AG04449 (cell line): ENCODE data around the gene CCDC91.

Experiments used
- CTCF ChIA-PET: fragments of 350-600 bp; formaldehyde crosslinking; extraction: SDS; loops from one replicate; lab custom pipeline; 2021; ENCODE audit warnings: antibody characterized with exemption; lab: Yijun Ruan, JAX
- POLR2A ChIA-PET: fragments of 400-600, 350-600 bp; formaldehyde crosslinking; extraction: SDS; loops from one replicate; lab custom pipeline; 2020; ENCODE audit warnings: antibody characterized with exemption, inconsistent platforms; lab: Yijun Ruan, JAX
- DNase-seq: peaks from one replicate; pipeline ENCODE4 v3.0.0-alpha.2; 2010; ENCODE audit warnings: low read depth, low spot score
- H3K4me3 ChIP-seq: 2 replicates; pipeline ENCODE4 v1.5.1; 2011; ENCODE audit warnings: low read depth, mild to moderate bottlenecking, control low read depth, low read length
- TF ChIP-seq, protein P1 (sequence below): IDR thresholded peaks from one replicate; pipeline ENCODE4 v1.5.1; 2011; ENCODE audit warnings: mild to moderate bottlenecking, moderate library complexity, low read length, control low read depth, inconsistent platforms; ENCODE audit not compliant: insufficient read depth; ENCODE audit errors: missing control alignments

CCDC91 gene

DNA sequence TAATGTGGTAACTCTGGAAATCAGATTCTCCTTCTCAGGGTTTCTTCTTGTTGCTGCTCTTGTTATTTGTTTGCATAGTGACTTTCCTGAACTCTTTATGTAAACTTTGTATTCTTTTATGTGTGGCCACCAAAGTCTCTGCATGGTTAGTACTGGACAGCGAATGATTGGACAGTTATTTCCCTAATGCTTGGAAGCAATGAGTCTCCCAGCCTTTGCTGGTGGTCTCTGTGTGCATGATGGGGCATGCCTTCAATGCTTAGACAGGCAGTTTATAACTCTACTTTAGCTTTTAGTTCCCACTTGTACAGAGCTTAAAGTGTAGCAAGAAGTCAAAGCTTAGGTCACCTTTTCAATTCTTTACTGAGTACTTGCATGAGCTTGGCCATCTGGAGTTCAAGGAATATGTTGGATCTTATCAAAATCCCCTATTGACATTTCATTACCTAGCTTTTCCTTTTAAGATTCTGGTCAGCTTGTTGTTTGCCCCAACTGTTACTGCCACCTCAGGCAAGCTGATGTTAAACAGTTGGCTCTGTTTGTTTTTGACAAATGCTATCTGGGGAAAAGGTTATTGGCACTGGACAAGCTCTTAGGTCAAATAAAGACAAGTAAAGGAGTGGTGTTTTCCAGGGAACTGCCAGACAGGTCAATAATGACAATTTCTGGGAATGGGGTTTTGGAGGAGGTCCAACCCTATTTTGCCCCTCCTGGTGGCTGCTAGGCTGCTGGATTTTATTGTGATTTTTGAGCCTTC is 12.3 kb downstream of the CCDC91 start:
- CTCF ChIA-PET = no interaction called here
- TF ChIP-seq, protein P1, sequence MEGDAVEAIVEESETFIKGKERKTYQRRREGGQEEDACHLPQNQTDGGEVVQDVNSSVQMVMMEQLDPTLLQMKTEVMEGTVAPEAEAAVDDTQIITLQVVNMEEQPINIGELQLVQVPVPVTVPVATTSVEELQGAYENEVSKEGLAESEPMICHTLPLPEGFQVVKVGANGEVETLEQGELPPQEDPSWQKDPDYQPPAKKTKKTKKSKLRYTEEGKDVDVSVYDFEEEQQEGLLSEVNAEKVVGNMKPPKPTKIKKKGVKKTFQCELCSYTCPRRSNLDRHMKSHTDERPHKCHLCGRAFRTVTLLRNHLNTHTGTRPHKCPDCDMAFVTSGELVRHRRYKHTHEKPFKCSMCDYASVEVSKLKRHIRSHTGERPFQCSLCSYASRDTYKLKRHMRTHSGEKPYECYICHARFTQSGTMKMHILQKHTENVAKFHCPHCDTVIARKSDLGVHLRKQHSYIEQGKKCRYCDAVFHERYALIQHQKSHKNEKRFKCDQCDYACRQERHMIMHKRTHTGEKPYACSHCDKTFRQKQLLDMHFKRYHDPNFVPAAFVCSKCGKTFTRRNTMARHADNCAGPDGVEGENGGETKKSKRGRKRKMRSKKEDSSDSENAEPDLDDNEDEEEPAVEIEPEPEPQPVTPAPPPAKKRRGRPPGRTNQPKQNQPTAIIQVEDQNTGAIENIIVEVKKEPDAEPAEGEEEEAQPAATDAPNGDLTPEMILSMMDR = no peak
- POLR2A ChIA-PET = no interaction called here
- no peak overlapping the region for H3K4me3 ChIP-seq
- DNase-seq = no peak

DNA sequence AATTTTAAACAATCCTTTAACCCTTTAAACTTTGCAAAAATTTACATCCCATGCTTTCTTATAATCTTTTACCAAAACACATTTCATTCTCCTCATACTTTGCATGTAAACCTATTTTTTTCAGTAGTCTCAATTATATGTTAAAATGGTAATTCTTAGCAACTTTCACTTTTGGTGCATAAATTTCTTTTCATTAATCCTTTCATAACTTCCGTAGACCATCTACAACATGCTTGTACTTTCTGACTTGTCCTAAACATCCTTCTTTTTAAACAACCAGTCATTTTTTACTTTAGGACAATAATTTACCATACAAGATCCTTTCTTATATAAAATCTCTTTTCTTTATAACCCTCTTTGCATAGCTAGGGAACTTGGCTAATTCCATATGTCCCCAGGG is 19.5 kb downstream of the CCDC91 start:
- DNase-seq = no peak
- H3K4me3 ChIP-seq = no peak overlapping the region
- TF ChIP-seq, protein P1 = no peak
- ChIA-PET POLR2A (no interaction called here), CTCF (interaction anchor here (1.0 to 1.7 kb wide), 2 partner anchors 239 to 369 kb away, joined by 3 to 5 read pairs; no protein-coding TSS in a partner anchor)

DNA sequence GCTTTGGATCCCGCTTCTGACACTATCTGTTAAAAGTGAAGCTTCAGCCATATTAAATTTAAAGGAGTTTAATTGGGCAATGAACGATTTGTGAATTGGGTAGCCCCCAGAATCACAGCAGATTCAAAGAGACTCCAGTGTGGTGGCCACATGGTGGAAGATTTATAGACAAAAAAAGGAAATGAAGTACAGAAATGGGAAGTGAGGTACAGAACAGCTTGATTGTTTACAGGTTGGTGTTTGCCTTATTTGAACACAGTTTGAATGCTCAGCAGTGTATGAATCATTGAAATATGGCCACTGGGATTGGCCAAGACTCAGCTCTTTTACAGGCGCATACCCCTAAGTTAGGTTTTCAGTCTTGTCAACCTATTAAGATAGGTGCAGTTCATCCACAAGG is 21.9 kb downstream of the CCDC91 start:
- POLR2A ChIA-PET = no interaction called here
- no peak for DNase-seq
- CTCF ChIA-PET = interaction anchor here (0.9 kb wide), 1 partner anchor 21 kb away, joined by 3 read pairs; no protein-coding TSS in a partner anchor
- no peak overlapping the region for H3K4me3 ChIP-seq
- TF ChIP-seq, protein P1 = no peak

DNA sequence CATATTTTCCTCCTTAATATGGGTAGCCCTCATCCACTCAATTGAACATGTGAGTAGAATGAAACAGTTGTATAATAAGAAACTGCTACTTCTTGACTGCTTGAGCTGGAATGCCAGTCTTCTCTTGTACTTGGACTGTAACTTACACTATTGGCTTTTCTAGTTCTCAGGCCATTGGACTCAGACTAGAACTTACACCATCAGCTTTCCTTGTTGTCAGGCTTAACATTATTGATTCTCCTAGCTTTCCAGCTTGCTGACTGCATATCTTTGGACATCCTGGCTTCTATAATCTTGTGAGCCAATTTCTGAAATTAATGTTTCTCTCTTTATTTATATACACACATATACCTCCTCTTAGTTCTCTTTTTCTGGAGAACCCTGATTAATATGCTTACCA is 24.8 kb downstream of the CCDC91 start:
- ChIA-PET POLR2A (no interaction called here), CTCF (no interaction called here)
- no peak overlapping the region for H3K4me3 ChIP-seq
- TF ChIP-seq, protein P1 = no peak
- DNase-seq = no peak

DNA sequence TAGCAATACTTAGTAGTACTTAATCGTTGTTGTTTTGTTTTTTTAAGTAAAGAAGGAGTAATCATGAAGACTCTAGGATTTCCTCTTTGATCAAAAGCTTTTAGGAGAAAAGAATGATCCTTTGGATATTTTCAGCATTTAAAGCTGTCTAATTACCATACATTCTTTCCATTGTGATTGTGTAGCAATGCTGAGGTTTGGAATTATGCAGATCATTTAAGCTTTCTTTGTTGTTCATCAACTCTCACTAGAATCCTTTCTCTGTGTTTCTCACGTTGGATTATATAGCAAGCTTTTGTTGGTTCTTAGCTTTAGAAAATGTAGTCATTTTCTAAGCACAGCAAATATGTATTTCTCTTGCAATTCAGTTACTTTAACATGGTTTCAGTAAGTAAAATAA is 25.8 kb downstream of the CCDC91 start:
- no peak overlapping the region for H3K4me3 ChIP-seq
- CTCF ChIA-PET = no interaction called here
- TF ChIP-seq, protein P1 = no peak
- POLR2A ChIA-PET = no interaction called here
- DNase-seq = no peak

DNA sequence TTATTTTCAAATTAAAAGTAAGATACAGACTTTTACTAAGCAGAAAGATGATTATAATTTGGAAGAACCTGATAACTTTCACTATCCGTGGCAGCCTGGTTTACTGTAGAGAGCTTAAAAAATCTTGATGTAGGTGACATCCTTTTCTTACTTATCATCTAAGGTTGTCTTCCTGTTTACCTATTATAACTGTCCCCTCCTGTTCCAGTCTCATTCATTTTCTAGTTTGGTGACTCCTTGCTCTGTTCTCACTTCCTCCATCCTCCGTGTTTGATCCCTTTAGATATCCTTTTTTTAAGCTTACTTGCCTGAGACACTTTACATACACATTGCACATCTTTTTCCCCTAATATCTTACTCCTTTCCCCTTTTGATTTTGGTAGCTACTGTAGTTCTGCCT is 27.5 kb downstream of the CCDC91 start:
- TF ChIP-seq, protein P1 = no peak
- CTCF ChIA-PET = no interaction called here
- H3K4me3 ChIP-seq = no peak overlapping the region
- DNase-seq = no peak
- POLR2A ChIA-PET = no interaction called here
